Astrocyte (in vitro differentiated cells and primary cell): ENCODE data around the gene PKP2.
"Not testable (repeated sequence)": the region's sequence is repeated elsewhere in the genome, so short reads cannot be mapped to it uniquely, and the experiment has no call there.

Source experiments
- CTCF ChIP-seq: IDR thresholded peaks from 2 replicates; pipeline ENCODE4 v1.5.1; 2011; ENCODE audit warnings: low read depth, mild to moderate bottlenecking, inconsistent platforms, low read length, moderate library complexity; ENCODE audit not compliant: insufficient read depth
- EZH2 ChIP-seq: IDR thresholded peaks from 2 replicates; pipeline ENCODE4 v1.6.1; 2012; ENCODE audit warnings: mild to moderate bottlenecking, low read length, inconsistent platforms; ENCODE audit not compliant: insufficient read depth

- TF ChIP-seq CTCF, EZH2: not testable (repeated sequence)
Observed at GRCh38 chr12:32879066-32879465, 17.5 kb downstream of the PKP2 start.
